HG03565 (cell line): ENCODE results near the gene CBS.
A peak's percentile ranks its signal among the peaks of the same experiment; 100 is the strongest.
"Not testable (repeated sequence)": the region's sequence is repeated elsewhere in the genome, so short reads cannot be mapped to it uniquely, and the experiment has no call there.

Experiments
- ATAC-seq: cut with Tn5 transposase; IDR thresholded peaks from one replicate; pipeline ENCODE4 v1.9.1; 2021; ENCODE audit warnings: mild to moderate bottlenecking, moderate library complexity; ENCODE audit not compliant: unreplicated experiment

The CBS gene

GRCh38 chr21:43075170-43076022 lies at the start of gene CBS:
Gene CBS, minus strand, starts transcription at chr21:43075835. Its CDS starts 3,642 bp downstream, at chr21:43072193.
- ATAC-seq, result not testable (repeated sequence)

GRCh38 chr21:43115956-43116355 lies 40.3 kb upstream of the CBS start:
- ATAC-seq, result not testable (repeated sequence)

GRCh38 chr21:43114483-43114882 lies 38.8 kb upstream of the CBS start:
- not testable (repeated sequence) for ATAC-seq

GRCh38 chr21:43109006-43109405 lies 33.4 kb upstream of the CBS start:
- ATAC-seq, result not testable (repeated sequence)

- not testable (repeated sequence) for ATAC-seq
These were observed 32.5 kb upstream of the CBS start for GRCh38 chr21:43108177-43108576.

- ATAC-seq, result not testable (repeated sequence)
These were observed 32.1 kb upstream of the CBS start for GRCh38 chr21:43107794-43108137.

GRCh38 chr21:43106965-43107793 lies 31.5 kb upstream of the CBS start, which contains the start of gene U2AF1:
Gene U2AF1, minus strand, starts transcription at chr21:43107570. Its CDS starts 76 bp downstream, at chr21:43107494.
- ATAC-seq, result peak; percentile 39

- not testable (repeated sequence) for ATAC-seq
These were observed 29.0 kb upstream of the CBS start for GRCh38 chr21:43104642-43105041.

- ATAC-seq, result not testable (repeated sequence)
These were observed 26.6 kb upstream of the CBS start for GRCh38 chr21:43102281-43102680.

- ATAC-seq, result not testable (repeated sequence)
These were observed 26.0 kb upstream of the CBS start for GRCh38 chr21:43101676-43102075.

GRCh38 chr21:43101000-43101399 lies 25.4 kb upstream of the CBS start:
- ATAC-seq, result not testable (repeated sequence)

GRCh38 chr21:43091979-43092614 lies 16.5 kb upstream of the CBS start:
- not testable (repeated sequence) for ATAC-seq

- not testable (repeated sequence) for ATAC-seq
These were observed 15.3 kb upstream of the CBS start for GRCh38 chr21:43090947-43091346.

GRCh38 chr21:43089463-43089862 lies 13.8 kb upstream of the CBS start:
- ATAC-seq, result not testable (repeated sequence)

GRCh38 chr21:43082587-43083300 lies 7.1 kb upstream of the CBS start:
- not testable (repeated sequence) for ATAC-seq

- ATAC-seq, result not testable (repeated sequence)
These were observed 1.0 kb upstream of the CBS start for GRCh38 chr21:43076643-43077042.

GRCh38 chr21:43076023-43076637 lies 495 bp upstream of the CBS start:
- not testable (repeated sequence) for ATAC-seq

- not testable (repeated sequence) for ATAC-seq
These were observed 1.1 kb downstream of the CBS start for GRCh38 chr21:43074401-43075169.

- ATAC-seq, result not testable (repeated sequence)
These were observed 2.9 kb downstream of the CBS start for GRCh38 chr21:43072742-43073141.
